Hepatocyte (in vitro differentiated cells): ENCODE data around the gene SHE. TPM values are rescaled to one million over a fixed set of nuclear protein-coding genes. Genes with fewer than 3 reads are reported as not detected.

ENCODE experiments used
- DNase-seq: peaks from one replicate; pipeline ENCODE4 v3.0.0-alpha.2; 2016; ENCODE audit warnings: low spot score
- H2AFZ ChIP-seq: fragments of 200-600 bp; sonication (generic); 2 replicates; pipeline ENCODE4 v1.6.0; 2016; ENCODE audit warnings: antibody characterized with exemption, mild to moderate bottlenecking
- H3K27ac ChIP-seq: fragments of 200-600 bp; sonication (generic); 2 replicates; pipeline ENCODE4 v1.5.1; 2016; ENCODE audit warnings: mild to moderate bottlenecking
- H3K27me3 ChIP-seq: fragments of 200-600 bp; sonication (generic); 2 replicates; pipeline ENCODE4 v1.6.1; 2016
- H3K36me3 ChIP-seq: fragments of 200-600 bp; sonication (generic); replicated peaks from 2 replicates; pipeline ENCODE4 v1.5.1; 2016; ENCODE audit warnings: low read depth; ENCODE audit not compliant: insufficient read depth
- H3K4me1 ChIP-seq: fragments of 200-600 bp; sonication (generic); 2 replicates; pipeline ENCODE4 v1.5.1; 2016; ENCODE audit warnings: mild to moderate bottlenecking, moderate library complexity; ENCODE audit not compliant: insufficient read depth
- H3K4me2 ChIP-seq: fragments of 200-600 bp; sonication (generic); 2 replicates; pipeline ENCODE4 v1.6.0; 2016
- H3K4me3 ChIP-seq: fragments of 200-600 bp; sonication (generic); 2 replicates; pipeline ENCODE4 v1.5.1; 2016; ENCODE audit warnings: mild to moderate bottlenecking
- H3K79me2 ChIP-seq: fragments of 200-600 bp; sonication (generic); 2 replicates; pipeline ENCODE4 v1.6.0; 2017; ENCODE audit warnings: mild to moderate bottlenecking
- H3K9me2 ChIP-seq: fragments of 200-600 bp; sonication (generic); replicated peaks from 2 replicates; pipeline ENCODE4 v1.6.0; 2017; ENCODE audit warnings: mild to moderate bottlenecking; ENCODE audit not compliant: insufficient read depth
- H3K9me3 ChIP-seq: fragments of 200-600 bp; sonication (generic); 2 replicates; pipeline ENCODE4 v1.5.1; 2016; ENCODE audit warnings: low read depth, mild to moderate bottlenecking
- H4K20me1 ChIP-seq: fragments of 200-600 bp; sonication (generic); 2 replicates; pipeline ENCODE4 v1.6.0; 2016; ENCODE audit warnings: mild to moderate bottlenecking; ENCODE audit not compliant: insufficient read depth, poor library complexity, severe bottlenecking
- EZH2 ChIP-seq: fragments of 200-600 bp; sonication (generic); IDR thresholded peaks from 2 replicates; pipeline ENCODE4 v1.6.1; 2016; ENCODE audit warnings: antibody characterized with exemption, mild to moderate bottlenecking, borderline replicate concordance
- EZH2phosphoT487 ChIP-seq: fragments of 200-600 bp; sonication (generic); IDR thresholded peaks from one replicate; pipeline ENCODE4 v1.6.1; 2018; ENCODE audit warnings: antibody characterized with exemption, mild to moderate bottlenecking, low read depth, moderate library complexity; ENCODE audit not compliant: unreplicated experiment, severe bottlenecking
- WGBS: methylation state at CpG from one replicate; pipeline ENCODE4 v1.1.6; 2016; ENCODE audit warnings: low lambda C conversion rate; ENCODE audit errors: missing lambda C conversion rate; 5-methylcytosine and 5-hydroxymethylcytosine counted together
- polyA plus RNA-seq: library from polyadenylated mRNA; unstranded; fragments of >200 nt; fragmentation: Nextera tagmentation; extraction: Ambion mirVana; gene quantifications from 2 replicates; pipeline ENCODE4 v1.2.1, GENCODE V29; 2016
- total RNA-seq: library from RNA; depleted of rRNA; stranded (reverse); fragments of >200 nt; gene quantifications from 2 replicates; pipeline ENCODE4 v1.2.3, GENCODE V29; 2014
- TF ChIP-seq, protein P1 (sequence below): fragments of 200-600 bp; sonication (generic); IDR thresholded peaks from 2 replicates; pipeline ENCODE4 v1.5.1; 2016; ENCODE audit warnings: antibody characterized with exemption, mild to moderate bottlenecking; ENCODE audit not compliant: poor library complexity

The SHE gene
- total and polyA plus RNA-seq, 2 experiments from 2014 or later = 0.60 TPM; not detected in 1

- Histone ChIP-seq H3K79me2 (no peaks in the 10 kb centered on the region), H3K36me3 (no peaks in the 10 kb centered on the region), H3K9me2 (no peaks in the 10 kb centered on the region), H3K9me3 (no peaks in the 10 kb centered on the region), H3K27ac (no peak overlapping the region), H3K27me3 (peaks cover 31% of the 10 kb centered on the region), H3K4me1 (no peaks in the 10 kb centered on the region), H3K4me2 (no peak overlapping the region), H4K20me1 (no peaks in the 10 kb centered on the region), H3K4me3 (no peak overlapping the region), H2AFZ (no peak overlapping the region)
- WGBS = 82% methylated on average over 8 of the region's 8 CpGs
- TF ChIP-seq, protein P1, sequence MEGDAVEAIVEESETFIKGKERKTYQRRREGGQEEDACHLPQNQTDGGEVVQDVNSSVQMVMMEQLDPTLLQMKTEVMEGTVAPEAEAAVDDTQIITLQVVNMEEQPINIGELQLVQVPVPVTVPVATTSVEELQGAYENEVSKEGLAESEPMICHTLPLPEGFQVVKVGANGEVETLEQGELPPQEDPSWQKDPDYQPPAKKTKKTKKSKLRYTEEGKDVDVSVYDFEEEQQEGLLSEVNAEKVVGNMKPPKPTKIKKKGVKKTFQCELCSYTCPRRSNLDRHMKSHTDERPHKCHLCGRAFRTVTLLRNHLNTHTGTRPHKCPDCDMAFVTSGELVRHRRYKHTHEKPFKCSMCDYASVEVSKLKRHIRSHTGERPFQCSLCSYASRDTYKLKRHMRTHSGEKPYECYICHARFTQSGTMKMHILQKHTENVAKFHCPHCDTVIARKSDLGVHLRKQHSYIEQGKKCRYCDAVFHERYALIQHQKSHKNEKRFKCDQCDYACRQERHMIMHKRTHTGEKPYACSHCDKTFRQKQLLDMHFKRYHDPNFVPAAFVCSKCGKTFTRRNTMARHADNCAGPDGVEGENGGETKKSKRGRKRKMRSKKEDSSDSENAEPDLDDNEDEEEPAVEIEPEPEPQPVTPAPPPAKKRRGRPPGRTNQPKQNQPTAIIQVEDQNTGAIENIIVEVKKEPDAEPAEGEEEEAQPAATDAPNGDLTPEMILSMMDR = no peak
- TF ChIP-seq EZH2 (no peak), EZH2phosphoT487 (no peak)
- DNase-seq = no peak
Measured at GRCh38 chr1:154495496-154496273, 6.5 kb downstream of the SHE start.

DNA sequence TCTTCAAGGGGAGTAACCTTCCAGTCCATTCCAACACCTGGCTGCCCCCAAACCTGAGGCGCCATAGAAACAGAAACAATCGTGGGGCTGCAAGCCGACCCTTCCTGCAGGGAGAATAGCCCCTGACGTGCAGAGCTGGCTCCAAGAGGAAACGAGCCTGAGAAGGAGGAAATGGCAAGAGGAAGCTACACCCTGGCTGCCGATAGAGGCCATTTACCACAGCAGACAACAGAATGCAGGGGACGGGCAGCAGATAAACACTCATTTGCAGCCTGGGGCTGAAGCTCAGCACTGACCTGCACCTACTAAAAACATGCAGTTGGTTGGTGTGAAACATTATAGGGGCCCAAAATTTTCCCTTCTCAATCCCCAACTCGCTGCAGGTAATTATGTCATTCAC lies 8.9 kb downstream of the SHE start:
- H3K4me1 ChIP-seq = no peaks in the 10 kb centered on the region
- H3K79me2 ChIP-seq = no peaks in the 10 kb centered on the region
- H3K9me3 ChIP-seq = no peaks in the 10 kb centered on the region
- H3K4me2 ChIP-seq = no peak overlapping the region
- 38% methylated on average over 8 of the region's 8 CpGs for WGBS
- no peak for DNase-seq
- H2AFZ ChIP-seq = no peak overlapping the region
- no peak overlapping the region for H3K27ac ChIP-seq
- H3K27me3 ChIP-seq = peaks cover 9% of the 10 kb centered on the region
- no peaks in the 10 kb centered on the region for H4K20me1 ChIP-seq
- no peaks in the 10 kb centered on the region for H3K36me3 ChIP-seq
- no peaks in the 10 kb centered on the region for H3K9me2 ChIP-seq
- no peak overlapping the region for H3K4me3 ChIP-seq
- TF ChIP-seq, protein P1 = no peak
- TF ChIP-seq EZH2phosphoT487 = no peak
- no peak for TF ChIP-seq EZH2

DNA sequence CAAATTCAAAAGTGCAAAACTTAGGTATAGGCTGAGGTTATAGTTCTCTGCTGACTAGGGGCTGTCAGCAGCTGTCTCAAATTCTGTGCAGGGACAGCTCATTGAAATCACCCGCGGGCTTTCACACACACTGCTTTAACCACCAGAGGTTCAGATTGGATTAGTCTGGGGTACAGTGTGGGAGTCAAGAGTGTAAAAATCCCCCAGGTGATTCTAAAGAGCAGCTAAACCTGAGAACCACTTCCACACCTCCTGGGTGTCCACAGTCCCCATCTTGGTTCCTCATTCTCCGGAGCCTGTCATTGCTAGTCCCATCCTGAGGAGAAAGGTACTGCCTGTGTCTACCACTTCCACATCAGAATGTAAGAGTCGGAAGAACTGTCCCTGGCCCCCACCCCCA lies 10.1 kb downstream of the SHE start:
- Histone ChIP-seq H3K79me2 (no peaks in the 10 kb centered on the region), H4K20me1 (no peaks in the 10 kb centered on the region), H3K9me3 (no peaks in the 10 kb centered on the region), H3K27ac (no peak overlapping the region), H3K4me2 (no peak overlapping the region), H3K4me3 (no peak overlapping the region), H2AFZ (no peak overlapping the region), H3K9me2 (no peaks in the 10 kb centered on the region), H3K36me3 (no peaks in the 10 kb centered on the region), H3K27me3 (peaks cover 9% of the 10 kb centered on the region), H3K4me1 (no peaks in the 10 kb centered on the region)
- no peak for DNase-seq
- WGBS = 88% methylated on average over 4 of the region's 4 CpGs
- TF ChIP-seq EZH2phosphoT487 (no peak), EZH2 (no peak)
- TF ChIP-seq, protein P1 = no peak
